Astrocyte (in vitro differentiated cells and primary cell): Measurements from ENCODE around the gene HMCN2. TPM values are rescaled to one million over a fixed set of nuclear protein-coding genes. Genes with fewer than 3 reads are reported as not detected.

Experiments
- DNase-seq: peaks from one replicate; pipeline ENCODE4 v3.0.0-alpha.2; 2010; ENCODE audit warnings: low read depth
- FAIRE-seq: peaks from 2 replicates; lab custom pipeline; 2011; peaks lifted over from hg19 to GRCh38; lab: Jason Lieb, UNC
- H2AFZ ChIP-seq: 2 replicates; pipeline ENCODE4 v1.6.0; 2012; ENCODE audit warnings: low read depth, low read length, inconsistent platforms
- H3K27ac ChIP-seq: 2 replicates; pipeline ENCODE4 v1.5.1; 2011; ENCODE audit warnings: low read depth, low read length, inconsistent platforms
- H3K27me3 ChIP-seq: 2 replicates; pipeline ENCODE4 v1.6.0; 2011; ENCODE audit warnings: low read length, inconsistent platforms; ENCODE audit not compliant: insufficient read depth
- H3K36me3 ChIP-seq: 2 replicates; pipeline ENCODE4 v1.5.1; 2011; ENCODE audit warnings: low read length, inconsistent platforms; ENCODE audit not compliant: insufficient read depth
- H3K4me1 ChIP-seq: 2 replicates; pipeline ENCODE4 v1.5.1; 2011; ENCODE audit warnings: low read length, inconsistent platforms; ENCODE audit not compliant: insufficient read depth
- H3K4me2 ChIP-seq: 2 replicates; pipeline ENCODE4 v1.6.0; 2012; ENCODE audit warnings: low read length, inconsistent platforms
- H3K4me3 ChIP-seq: 2 replicates; pipeline ENCODE4 v1.5.1; 2011; ENCODE audit warnings: low read depth, mild to moderate bottlenecking, low read length, inconsistent platforms; ENCODE audit not compliant: insufficient read depth
- H3K79me2 ChIP-seq: 2 replicates; pipeline ENCODE4 v1.6.0; 2012; ENCODE audit warnings: mild to moderate bottlenecking, low read length, inconsistent platforms; ENCODE audit not compliant: insufficient read depth
- H3K9ac ChIP-seq: 2 replicates; pipeline ENCODE4 v1.6.0; 2012; ENCODE audit warnings: mild to moderate bottlenecking, low read length, inconsistent platforms
- H3K9me3 ChIP-seq: 2 replicates; pipeline ENCODE4 v1.5.1; 2012; ENCODE audit warnings: low read depth, mild to moderate bottlenecking, low read length, inconsistent platforms; ENCODE audit not compliant: insufficient read depth
- H4K20me1 ChIP-seq: 2 replicates; pipeline ENCODE4 v1.6.0; 2012; ENCODE audit warnings: low read length, inconsistent platforms; ENCODE audit not compliant: insufficient read depth
- H3K27ac Mint-ChIP-seq: one replicate; pipeline ENCODE4 v1.8.0; 2021; ENCODE audit warnings: mild to moderate bottlenecking, mixed read lengths; ENCODE audit not compliant: unreplicated experiment
- H3K27me3 Mint-ChIP-seq: one replicate; pipeline ENCODE4 v1.8.0; 2021; ENCODE audit warnings: low read depth, mixed read lengths; ENCODE audit not compliant: unreplicated experiment
- H3K36me3 Mint-ChIP-seq: one replicate; pipeline ENCODE4 v1.8.0; 2021; ENCODE audit warnings: low read depth, mixed read lengths; ENCODE audit not compliant: unreplicated experiment
- H3K4me1 Mint-ChIP-seq: one replicate; pipeline ENCODE4 v1.8.0; 2021; ENCODE audit warnings: low read depth, mixed read lengths; ENCODE audit not compliant: unreplicated experiment
- H3K4me3 Mint-ChIP-seq: one replicate; pipeline ENCODE4 v1.8.0; 2021; ENCODE audit warnings: mild to moderate bottlenecking, moderate library complexity, mixed read lengths; ENCODE audit not compliant: unreplicated experiment
- H3K9me3 Mint-ChIP-seq: one replicate; pipeline ENCODE4 v1.8.0; 2021; ENCODE audit warnings: mild to moderate bottlenecking, mixed read lengths; ENCODE audit not compliant: unreplicated experiment
- CTCF ChIP-seq: IDR thresholded peaks from 2 replicates; pipeline ENCODE4 v1.5.1; 2011; ENCODE audit warnings: low read depth, mild to moderate bottlenecking, inconsistent platforms, low read length, moderate library complexity; ENCODE audit not compliant: insufficient read depth
- EZH2 ChIP-seq: IDR thresholded peaks from 2 replicates; pipeline ENCODE4 v1.6.1; 2012; ENCODE audit warnings: mild to moderate bottlenecking, low read length, inconsistent platforms; ENCODE audit not compliant: insufficient read depth
- total RNA-seq: library from RNA; stranded (reverse); gene quantifications from 2 replicates; pipeline ENCODE4 v1.2.1, GENCODE V29; 2021

The HMCN2 gene
- total RNA-seq, 1 donor from 2014 or later, result 1.6 TPM

DNA sequence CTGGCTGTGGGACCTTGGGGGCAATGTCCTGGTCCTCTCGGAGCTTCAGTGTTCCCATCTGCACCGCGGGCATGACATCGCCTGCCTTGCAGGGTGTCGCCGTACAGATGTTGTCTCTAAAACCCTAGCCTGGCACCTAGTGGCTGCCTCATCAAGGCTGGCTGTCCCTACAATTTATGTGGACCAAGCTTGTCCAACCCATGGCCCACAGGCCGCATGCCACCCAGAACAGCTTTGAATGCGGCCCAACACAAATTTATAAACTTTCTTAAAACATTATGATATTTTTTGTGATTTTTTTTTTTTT lies 160.9 kb downstream of the HMCN2 start:
- Histone ChIP-seq H3K27me3 (no peaks in the 10 kb centered on the region), H3K4me3 (no peak overlapping the region), H3K4me1 (peaks cover 25% of the 10 kb centered on the region), H4K20me1 (no peaks in the 10 kb centered on the region), H3K4me2 (no peak overlapping the region), H3K9me3 (no peaks in the 10 kb centered on the region), H2AFZ (no peak overlapping the region), H3K9ac (no peak overlapping the region), H3K36me3 (no peaks in the 10 kb centered on the region), H3K79me2 (no peaks in the 10 kb centered on the region), H3K27ac (no peak overlapping the region)
- no peak overlapping the region for H3K27ac Mint-ChIP-seq
- no peak for DNase-seq
- peaks cover 2% of the 10 kb centered on the region for H3K36me3 Mint-ChIP-seq
- peaks cover 30% of the 10 kb centered on the region for H3K27me3 Mint-ChIP-seq
- no peaks in the 10 kb centered on the region for H3K4me1 Mint-ChIP-seq
- no peak for TF ChIP-seq CTCF
- no peak for TF ChIP-seq EZH2
- H3K9me3 Mint-ChIP-seq, result peaks cover 7% of the 10 kb centered on the region
- FAIRE-seq, result no peak
- no peak overlapping the region for H3K4me3 Mint-ChIP-seq

DNA sequence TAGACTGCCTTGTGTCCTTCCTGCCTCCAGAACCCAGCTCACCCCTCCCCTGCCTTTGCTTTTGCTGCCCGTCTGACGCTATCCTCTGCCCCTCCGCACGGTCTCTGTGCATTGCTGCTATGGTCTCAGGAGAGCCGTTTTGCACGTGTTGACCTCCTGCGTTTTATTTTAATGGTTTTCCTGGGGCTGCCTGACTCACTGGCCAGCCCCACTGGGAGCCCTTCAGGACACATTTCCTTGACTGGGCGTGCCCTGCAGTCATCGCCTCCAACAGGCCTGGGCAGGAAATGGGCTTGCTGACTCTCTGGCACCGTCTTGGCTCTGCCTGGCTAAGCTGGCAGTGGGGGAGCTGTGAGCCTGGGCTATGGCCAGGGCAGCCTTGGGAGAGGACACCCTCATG lies 161.3 kb downstream of the HMCN2 start:
- Histone ChIP-seq H3K27ac (no peak overlapping the region), H3K9me3 (no peaks in the 10 kb centered on the region), H3K4me1 (peaks cover 20% of the 10 kb centered on the region), H3K4me3 (no peak overlapping the region), H4K20me1 (no peaks in the 10 kb centered on the region), H3K27me3 (no peaks in the 10 kb centered on the region), H3K79me2 (no peaks in the 10 kb centered on the region), H3K4me2 (peak overlapping the region; percentile 29), H3K36me3 (no peaks in the 10 kb centered on the region), H3K9ac (no peak overlapping the region), H2AFZ (peak overlapping the region; percentile 39)
- H3K27ac Mint-ChIP-seq, result no peak overlapping the region
- peaks cover 7% of the 10 kb centered on the region for H3K9me3 Mint-ChIP-seq
- FAIRE-seq, result no peak
- H3K27me3 Mint-ChIP-seq, result peaks cover 30% of the 10 kb centered on the region
- TF ChIP-seq EZH2 (no peak), CTCF (no peak)
- no peaks in the 10 kb centered on the region for H3K4me1 Mint-ChIP-seq
- no peak overlapping the region for H3K4me3 Mint-ChIP-seq
- DNase-seq, result peak; percentile 42
- H3K36me3 Mint-ChIP-seq, result peaks cover 2% of the 10 kb centered on the region

GRCh38 chr9:130427326-130427725 lies 161.8 kb downstream of the HMCN2 start:
- H3K27me3 ChIP-seq, result no peaks in the 10 kb centered on the region
- no peaks in the 10 kb centered on the region for H3K9me3 ChIP-seq
- Mint-ChIP-seq H3K4me1 (no peaks in the 10 kb centered on the region), H3K27ac (no peak overlapping the region), H3K4me3 (no peak overlapping the region), H3K9me3 (peaks cover 8% of the 10 kb centered on the region), H3K36me3 (peaks cover 4% of the 10 kb centered on the region), H3K27me3 (peaks cover 30% of the 10 kb centered on the region)
- FAIRE-seq (no peak), DNase-seq (no peak)
- H4K20me1 ChIP-seq, result no peaks in the 10 kb centered on the region
- H3K36me3 ChIP-seq, result no peaks in the 10 kb centered on the region
- no peak overlapping the region for H3K27ac ChIP-seq
- no peak overlapping the region for H3K4me3 ChIP-seq
- H3K4me1 ChIP-seq, result peaks cover 16% of the 10 kb centered on the region
- H3K4me2 ChIP-seq, result peak overlapping the region; percentile 29
- peak overlapping the region; percentile 39 for H2AFZ ChIP-seq
- H3K79me2 ChIP-seq, result no peaks in the 10 kb centered on the region
- H3K9ac ChIP-seq, result no peak overlapping the region
- TF ChIP-seq CTCF, result no peak
- no peak for TF ChIP-seq EZH2
